Caco-2 (cell line): ENCODE measurements around the gene STK38L. TPM values are rescaled to one million over a fixed set of nuclear protein-coding genes. Genes with fewer than 3 reads are reported as not detected.

Experiments
- BruUV-seq: library from RNA; stranded (reverse); fragments of 400-500 nt; replicated peaks from 2 replicates; lab custom pipeline; 2021; lab: Mats Ljungman, UMichigan
- CTCF ChIA-PET: fragments of 300-600 bp; sonication (Branson Sonifier 250); formaldehyde crosslinking; loops from one replicate; lab custom pipeline; 2022; ENCODE audit warnings: antibody characterized with exemption; lab: Charles Lee
- POLR2A ChIA-PET: fragments of 300-600 bp; sonication (Branson Sonifier 250); formaldehyde crosslinking; loops from one replicate; lab custom pipeline; 2022; ENCODE audit warnings: antibody characterized with exemption; lab: Charles Lee
- DNase-seq, 2 experiments: peaks; one replicate each; pipeline versions ENCODE4 v3.0.0 to v3.0.0-alpha.2; 2020 to 2022
- H3K27me3 ChIP-seq: replicated peaks from 2 replicates; pipeline ENCODE4 v1.6.0; 2011; ENCODE audit warnings: low read length; ENCODE audit not compliant: control insufficient read depth, insufficient read depth
- H3K36me3 ChIP-seq: 2 replicates; pipeline ENCODE4 v1.5.1; 2011; ENCODE audit warnings: low read length; ENCODE audit not compliant: control insufficient read depth, insufficient read depth
- H3K4me1 ChIP-seq: fragments of 250-450 bp; sonication (Bioruptor Pico); 2 replicates; pipeline ENCODE4 v1.5.1; 2020; ENCODE audit warnings: mild to moderate bottlenecking
- H3K4me3 ChIP-seq: 2 replicates; pipeline ENCODE4 v1.5.1; 2011; ENCODE audit warnings: low read depth, mild to moderate bottlenecking, control low read depth, low read length
- H3K9me3 ChIP-seq: fragments of 250-450 bp; sonication (Bioruptor Pico); 2 replicates; pipeline ENCODE4 v1.5.1; 2020; ENCODE audit warnings: mild to moderate bottlenecking, moderate library complexity
- H3K27ac Mint-ChIP-seq: one replicate; pipeline ENCODE4 v1.8.0; 2022; ENCODE audit warnings: mixed read lengths; ENCODE audit not compliant: unreplicated experiment
- H3K27me3 Mint-ChIP-seq: one replicate; pipeline ENCODE4 v1.8.0; 2022; ENCODE audit warnings: mixed read lengths; ENCODE audit not compliant: insufficient read depth, unreplicated experiment
- H3K36me3 Mint-ChIP-seq: one replicate; pipeline ENCODE4 v1.8.0; 2022; ENCODE audit warnings: mild to moderate bottlenecking, mixed read lengths; ENCODE audit not compliant: insufficient read depth, unreplicated experiment
- H3K4me1 Mint-ChIP-seq: one replicate; pipeline ENCODE4 v1.8.0; 2022; ENCODE audit warnings: low read depth, mixed read lengths; ENCODE audit not compliant: unreplicated experiment
- H3K4me3 Mint-ChIP-seq: one replicate; pipeline ENCODE4 v1.8.0; 2022; ENCODE audit warnings: mild to moderate bottlenecking, moderate library complexity, mixed read lengths; ENCODE audit not compliant: unreplicated experiment
- H3K9me3 Mint-ChIP-seq: one replicate; pipeline ENCODE4 v1.8.0; 2022; ENCODE audit warnings: mixed read lengths; ENCODE audit not compliant: unreplicated experiment
- intact Hi-C: fragments of 100-400 bp; cut with micrococcal nuclease; formaldehyde crosslinking; loops from one replicate; pipeline ENCODE4 v1.10.0; 2022; ENCODE audit not compliant: unreplicated experiment
- total RNA-seq: library from RNA; stranded (reverse); gene quantifications from 2 replicates; pipeline ENCODE4 v1.2.3, GENCODE V29; 2022
- TF ChIP-seq, protein P1 (sequence below), 2 experiments: fragments of 200-600 bp in 1 of 2; IDR thresholded peaks; 1 replicate in 1 of 2; 2 replicates in 1 of 2; pipeline versions ENCODE4 v1.5.1 to v1.8.0; 2011 to 2022; ENCODE audit warnings: antibody characterized with exemption in 1 of 2, control low read depth in 1 of 2, inconsistent platforms in 1 of 2, low read depth in 1 of 2, low read length in 1 of 2, mild to moderate bottlenecking in 1 of 2, moderate library complexity in 1 of 2; ENCODE audit not compliant: insufficient read depth in 1 of 2, severe bottlenecking in 1 of 2, unreplicated experiment in 1 of 2

The STK38L gene
- total RNA-seq, 1 experiment from 2014 or later = 59.4 TPM

DNA sequence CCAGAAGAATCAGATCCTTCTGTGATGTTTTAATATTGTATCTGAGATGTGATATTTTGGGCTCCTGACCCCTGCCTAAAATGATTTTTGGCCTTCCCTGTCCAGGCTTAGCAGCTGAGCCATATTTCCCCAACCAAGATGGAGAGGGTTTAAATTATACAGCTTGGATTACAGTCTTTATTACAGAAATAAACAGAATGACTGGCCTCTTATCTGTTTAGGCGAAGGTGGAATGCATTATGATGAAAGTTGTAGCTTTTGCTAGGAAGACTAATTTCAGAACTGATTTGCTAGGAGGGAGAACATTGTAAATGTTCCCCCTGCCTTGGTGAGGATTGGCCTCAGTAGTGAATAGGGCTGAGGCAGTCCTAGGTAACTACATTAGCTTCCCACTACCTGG, 111.9 kb downstream of the STK38L start:
- Mint-ChIP-seq H3K4me3 (no peak overlapping the region), H3K4me1 (no peaks in the 10 kb centered on the region), H3K27ac (no peak overlapping the region), H3K9me3 (no peaks in the 10 kb centered on the region), H3K27me3 (no peaks in the 10 kb centered on the region), H3K36me3 (no peaks in the 10 kb centered on the region)
- Histone ChIP-seq H3K4me1 (no peaks in the 10 kb centered on the region), H3K9me3 (no peaks in the 10 kb centered on the region), H3K27me3 (no peaks in the 10 kb centered on the region), H3K36me3 (no peaks in the 10 kb centered on the region), H3K4me3 (no peak overlapping the region)
- POLR2A ChIA-PET = no interaction called here
- CTCF ChIA-PET = no interaction called here
- intact Hi-C loops = no loop called here
- TF ChIP-seq, protein P1, sequence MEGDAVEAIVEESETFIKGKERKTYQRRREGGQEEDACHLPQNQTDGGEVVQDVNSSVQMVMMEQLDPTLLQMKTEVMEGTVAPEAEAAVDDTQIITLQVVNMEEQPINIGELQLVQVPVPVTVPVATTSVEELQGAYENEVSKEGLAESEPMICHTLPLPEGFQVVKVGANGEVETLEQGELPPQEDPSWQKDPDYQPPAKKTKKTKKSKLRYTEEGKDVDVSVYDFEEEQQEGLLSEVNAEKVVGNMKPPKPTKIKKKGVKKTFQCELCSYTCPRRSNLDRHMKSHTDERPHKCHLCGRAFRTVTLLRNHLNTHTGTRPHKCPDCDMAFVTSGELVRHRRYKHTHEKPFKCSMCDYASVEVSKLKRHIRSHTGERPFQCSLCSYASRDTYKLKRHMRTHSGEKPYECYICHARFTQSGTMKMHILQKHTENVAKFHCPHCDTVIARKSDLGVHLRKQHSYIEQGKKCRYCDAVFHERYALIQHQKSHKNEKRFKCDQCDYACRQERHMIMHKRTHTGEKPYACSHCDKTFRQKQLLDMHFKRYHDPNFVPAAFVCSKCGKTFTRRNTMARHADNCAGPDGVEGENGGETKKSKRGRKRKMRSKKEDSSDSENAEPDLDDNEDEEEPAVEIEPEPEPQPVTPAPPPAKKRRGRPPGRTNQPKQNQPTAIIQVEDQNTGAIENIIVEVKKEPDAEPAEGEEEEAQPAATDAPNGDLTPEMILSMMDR (IDR thresholded peaks at IDR 0.05; ENCODE audit: insufficient read depth in 1 of 2, low read depth in 1 of 2, low read length in 1 of 2, severe bottlenecking in 1 of 2, unreplicated experiment in 1 of 2) = no peak
- no peak for DNase-seq
- no TSS peak for BruUV-seq

DNA sequence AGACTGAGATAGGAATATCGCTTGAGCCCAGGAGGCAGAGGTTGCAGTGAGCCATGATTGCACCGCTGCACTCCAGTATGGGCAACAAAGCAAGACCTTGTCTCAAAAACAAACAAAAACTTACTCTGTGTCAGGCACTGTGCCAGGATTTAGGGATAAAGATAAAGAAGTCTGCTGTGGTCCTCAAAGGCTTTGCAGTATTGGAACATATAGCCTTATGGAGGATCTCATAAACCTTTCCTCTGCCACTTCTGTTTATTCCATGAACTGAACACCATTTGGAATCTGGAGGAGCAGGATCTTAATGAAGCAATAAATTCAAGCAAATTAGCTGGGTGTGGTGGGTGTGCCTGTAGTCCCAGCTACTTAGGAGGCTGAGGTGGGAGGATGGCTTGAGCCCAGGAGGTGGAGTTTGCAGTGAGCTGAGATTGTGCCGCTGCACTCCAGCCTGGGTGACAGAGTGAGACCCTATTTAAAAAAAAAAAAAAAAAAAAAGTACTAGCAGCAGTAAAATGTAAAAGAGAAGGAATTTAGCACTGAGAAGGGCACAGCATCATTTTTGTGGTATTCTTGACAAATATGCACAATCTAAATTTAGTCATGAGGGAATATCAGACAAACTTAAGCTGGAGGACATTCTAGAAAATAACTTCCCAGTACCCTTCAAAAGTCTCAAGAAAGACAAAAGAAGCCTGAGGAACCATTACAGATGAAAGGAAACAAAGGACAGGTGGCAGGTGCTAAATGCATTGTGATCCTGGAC, 115.7 kb downstream of the STK38L start:
- ChIA-PET CTCF (no interaction called here), POLR2A (interaction anchor here (0.7 kb wide), 1 partner anchor 59 kb away, joined by 9 read pairs; no protein-coding TSS in a partner anchor)
- intact Hi-C loops = no loop called here
- BruUV-seq = no TSS peak
- H3K27me3 Mint-ChIP-seq = no peaks in the 10 kb centered on the region
- H3K36me3 Mint-ChIP-seq = no peaks in the 10 kb centered on the region
- no peak overlapping the region for H3K4me3 ChIP-seq
- no peaks in the 10 kb centered on the region for H3K27me3 ChIP-seq
- no peak overlapping the region for H3K4me3 Mint-ChIP-seq
- DNase-seq = no peak
- TF ChIP-seq, protein P1 (IDR thresholded peaks at IDR 0.05; ENCODE audit: insufficient read depth in 1 of 2, low read depth in 1 of 2, low read length in 1 of 2, severe bottlenecking in 1 of 2, unreplicated experiment in 1 of 2) = no peak
- no peaks in the 10 kb centered on the region for H3K9me3 ChIP-seq
- H3K36me3 ChIP-seq = no peaks in the 10 kb centered on the region
- no peaks in the 10 kb centered on the region for H3K9me3 Mint-ChIP-seq
- H3K4me1 Mint-ChIP-seq = no peaks in the 10 kb centered on the region
- no peak overlapping the region for H3K27ac Mint-ChIP-seq
- no peaks in the 10 kb centered on the region for H3K4me1 ChIP-seq

DNA sequence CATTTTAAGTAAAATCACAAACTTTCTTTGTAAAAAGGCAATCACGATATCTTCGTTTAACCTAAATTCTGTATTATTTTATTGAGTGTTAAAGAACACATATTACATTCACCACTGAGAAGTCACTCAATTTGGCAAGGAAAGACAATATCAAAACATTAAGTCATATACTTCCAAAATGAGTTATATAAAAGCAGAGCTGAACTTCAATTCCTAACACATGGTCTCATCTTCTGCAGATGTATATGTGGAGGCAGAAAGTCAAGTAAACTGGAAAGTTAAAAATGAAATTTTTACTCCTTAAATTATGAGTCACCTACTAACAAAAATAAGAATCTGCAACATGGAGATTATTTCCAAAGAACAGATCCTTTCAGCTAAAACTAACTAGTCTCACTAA, 117.3 kb downstream of the STK38L start:
- H3K4me3 Mint-ChIP-seq = no peak overlapping the region
- Histone ChIP-seq H3K9me3 (no peaks in the 10 kb centered on the region), H3K4me1 (no peaks in the 10 kb centered on the region), H3K36me3 (no peaks in the 10 kb centered on the region), H3K4me3 (no peak overlapping the region), H3K27me3 (no peaks in the 10 kb centered on the region)
- H3K4me1 Mint-ChIP-seq = no peaks in the 10 kb centered on the region
- TF ChIP-seq, protein P1 (IDR thresholded peaks at IDR 0.05; ENCODE audit: insufficient read depth in 1 of 2, low read depth in 1 of 2, low read length in 1 of 2, severe bottlenecking in 1 of 2, unreplicated experiment in 1 of 2) = no peak
- H3K27me3 Mint-ChIP-seq = no peaks in the 10 kb centered on the region
- BruUV-seq = no TSS peak
- DNase-seq = no peak
- intact Hi-C loops = no loop called here
- CTCF ChIA-PET = no interaction called here
- POLR2A ChIA-PET = no interaction called here
- no peak overlapping the region for H3K27ac Mint-ChIP-seq
- H3K9me3 Mint-ChIP-seq = no peaks in the 10 kb centered on the region
- H3K36me3 Mint-ChIP-seq = no peaks in the 10 kb centered on the region
